ENCODE results near the gene SPRYD7.
"Not testable (repeated sequence)": the region's sequence is repeated elsewhere in the genome, so short reads cannot be mapped to it uniquely, and the experiment has no call there.

Gene SPRYD7, protein sequence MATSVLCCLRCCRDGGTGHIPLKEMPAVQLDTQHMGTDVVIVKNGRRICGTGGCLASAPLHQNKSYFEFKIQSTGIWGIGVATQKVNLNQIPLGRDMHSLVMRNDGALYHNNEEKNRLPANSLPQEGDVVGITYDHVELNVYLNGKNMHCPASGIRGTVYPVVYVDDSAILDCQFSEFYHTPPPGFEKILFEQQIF

DNA sequence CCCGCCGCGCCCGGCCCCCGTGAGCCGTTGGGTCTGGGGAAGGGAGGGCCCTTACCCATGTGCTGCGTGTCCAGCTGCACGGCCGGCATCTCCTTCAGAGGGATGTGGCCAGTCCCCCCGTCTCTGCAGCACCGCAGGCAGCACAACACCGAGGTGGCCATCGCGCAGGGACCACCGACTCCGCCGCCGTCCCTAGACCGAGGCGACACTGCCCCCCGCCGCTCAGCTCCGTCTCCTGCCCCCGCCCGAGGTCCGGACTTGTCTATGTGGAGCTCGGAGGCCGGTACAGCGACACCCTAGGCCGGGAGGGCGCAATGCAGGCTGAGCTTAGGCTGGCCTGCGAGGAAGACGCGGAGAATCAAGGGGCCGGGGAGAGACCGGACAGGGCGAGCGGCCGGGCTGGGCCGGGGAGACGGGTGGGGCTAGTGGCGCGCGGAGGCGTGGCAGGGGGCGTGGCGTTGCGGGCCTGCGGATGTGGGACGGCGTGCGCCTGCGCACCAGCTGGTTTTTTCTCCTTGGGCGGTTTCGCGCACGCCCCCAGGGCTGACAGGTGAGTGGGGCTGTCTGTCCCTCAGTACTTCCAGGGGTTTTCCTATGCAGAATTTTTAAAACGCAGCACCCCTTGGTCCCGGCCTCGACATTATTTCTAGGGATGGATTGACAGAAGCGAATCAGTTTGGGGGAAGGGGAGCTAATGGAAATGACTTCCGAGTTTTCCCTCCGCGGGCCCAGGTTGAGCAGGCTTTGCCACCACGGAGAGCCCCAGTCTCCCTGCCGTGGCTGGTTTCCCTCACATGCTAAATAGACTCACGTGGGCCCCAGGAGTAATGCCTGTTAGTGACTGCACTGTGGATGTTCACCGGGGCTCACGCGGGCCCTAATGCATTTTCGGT lies at the start of gene SPRYD7:
Gene SPRYD7 (minus strand): TSS at position 266 of the 893 bp plus-strand sequence. CDS start 105 bp downstream, at position 161.
- FAIRE-seq = peak; percentile 7

DNA sequence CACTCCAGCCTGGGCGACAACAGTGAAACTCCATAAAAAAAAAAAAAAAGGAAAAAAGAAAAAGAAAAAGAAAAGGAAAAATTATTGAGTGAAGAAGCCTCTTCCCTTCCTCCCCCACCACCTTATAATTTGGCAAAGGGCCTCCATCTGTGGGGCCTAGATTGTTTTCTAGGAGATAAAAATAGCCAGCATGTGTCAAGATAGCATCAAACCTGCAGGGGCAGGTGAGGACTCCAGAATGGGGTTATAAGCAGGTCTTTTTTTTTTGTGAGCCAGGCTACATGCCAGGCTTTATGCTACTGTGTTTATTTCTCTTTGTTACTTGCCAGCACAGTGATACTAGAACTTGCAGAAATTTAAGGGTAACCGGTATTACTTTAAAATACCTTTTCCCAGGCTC lies 49.0 kb upstream of the SPRYD7 start:
- FAIRE-seq = no peak

DNA sequence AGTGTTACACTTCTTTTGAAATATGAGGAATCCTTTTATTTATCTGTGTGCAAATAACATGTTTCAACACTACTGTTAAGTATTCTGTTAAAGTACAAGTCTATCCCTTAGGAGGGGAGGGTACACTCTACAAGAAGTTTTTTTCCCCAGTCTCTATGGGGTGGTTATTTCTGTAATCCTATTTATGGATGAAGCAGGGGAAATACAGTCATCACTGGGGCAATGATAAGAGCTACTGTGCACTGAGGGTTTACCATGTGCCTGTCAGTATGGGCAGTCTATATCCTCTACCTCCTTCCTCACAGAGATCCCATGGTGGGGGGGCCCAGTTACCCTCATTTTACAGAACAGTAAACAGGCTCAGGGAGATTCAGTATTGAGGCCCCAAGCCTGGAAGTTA lies 44.1 kb upstream of the SPRYD7 start:
- FAIRE-seq = no peak

DNA sequence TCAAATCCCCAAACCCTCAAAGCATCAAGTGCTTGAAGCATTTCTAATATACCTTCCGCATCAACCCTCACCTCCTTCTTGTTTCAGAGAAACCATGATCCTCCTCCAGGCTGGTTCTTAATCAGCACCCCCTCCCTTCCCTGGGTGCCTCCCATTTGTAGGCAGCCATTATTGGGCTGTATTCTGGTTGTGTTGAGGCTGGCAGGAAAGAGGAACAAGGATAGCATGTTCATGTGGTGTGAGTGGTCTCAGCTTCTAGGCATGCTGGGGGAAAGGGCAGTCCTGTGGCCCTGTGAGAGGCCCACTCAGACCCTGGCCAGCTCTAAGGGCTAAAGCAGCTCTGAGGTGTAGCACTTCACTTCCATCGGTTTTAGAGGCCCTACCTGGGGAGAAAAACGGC lies 41.9 kb upstream of the SPRYD7 start:
- no peak for FAIRE-seq

DNA sequence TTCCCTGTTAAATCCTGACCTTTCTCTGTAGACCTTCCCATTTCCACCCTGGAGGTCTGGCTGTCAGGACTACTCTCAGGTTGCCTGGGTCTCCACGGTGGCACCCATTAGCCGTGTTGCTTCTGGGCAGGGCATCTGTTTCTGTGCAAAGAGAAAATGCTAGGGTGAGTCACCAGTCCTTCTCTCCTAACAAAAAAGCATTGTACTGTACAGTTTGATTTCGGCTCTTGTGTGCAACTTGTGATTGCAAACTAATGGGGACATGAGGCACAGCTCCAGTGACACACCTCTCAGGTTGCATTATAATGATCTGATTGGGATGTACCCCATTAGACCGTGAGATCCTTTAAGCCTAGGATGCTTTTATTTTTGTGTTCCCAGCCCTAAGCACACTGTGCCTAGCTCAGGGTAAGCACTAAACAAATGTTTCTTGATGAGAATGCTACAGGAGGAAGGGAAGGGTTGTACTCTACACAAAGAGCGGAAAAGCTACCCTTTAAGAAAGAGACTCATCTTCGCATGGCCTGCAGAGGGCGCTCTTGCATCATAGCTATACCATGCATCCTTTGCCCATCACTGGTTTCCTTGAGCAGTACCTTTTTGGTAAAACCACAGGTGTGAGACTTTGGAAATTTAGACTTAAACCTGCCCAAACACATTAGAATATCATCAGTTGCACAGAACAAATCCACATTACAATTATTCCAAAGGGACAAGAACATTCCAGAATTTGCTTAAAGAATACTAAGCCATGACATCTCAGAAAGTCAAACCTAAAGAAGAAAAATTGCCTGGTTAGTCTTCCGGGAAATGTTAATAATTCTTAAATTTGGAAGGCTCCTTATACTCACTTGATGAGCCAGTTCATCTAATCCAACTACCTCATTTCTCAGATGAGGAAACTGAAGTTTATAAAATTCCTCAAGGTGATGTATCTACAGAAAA lies 40.4 kb upstream of the SPRYD7 start:
- peak; percentile 52 for FAIRE-seq

DNA sequence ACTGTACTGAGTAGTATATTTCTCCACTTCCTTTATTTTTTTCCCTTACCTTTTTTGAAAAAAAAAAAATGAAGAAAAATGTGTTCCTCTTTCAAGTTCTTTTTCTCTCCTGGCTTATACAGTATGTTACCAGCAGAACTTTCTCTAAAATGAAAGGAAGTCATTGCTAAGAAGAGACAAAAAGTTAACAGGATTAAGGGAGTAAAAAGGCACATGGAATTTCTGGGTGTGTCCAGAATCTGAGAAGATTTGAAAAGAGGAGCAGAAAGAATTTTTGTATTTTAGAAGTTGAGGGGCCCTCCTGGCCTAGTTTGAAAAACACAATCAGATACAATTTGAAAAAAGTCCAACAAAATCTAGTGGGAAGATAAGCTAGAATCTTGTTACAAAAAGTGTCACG lies 39.7 kb upstream of the SPRYD7 start:
- no peak for FAIRE-seq

DNA sequence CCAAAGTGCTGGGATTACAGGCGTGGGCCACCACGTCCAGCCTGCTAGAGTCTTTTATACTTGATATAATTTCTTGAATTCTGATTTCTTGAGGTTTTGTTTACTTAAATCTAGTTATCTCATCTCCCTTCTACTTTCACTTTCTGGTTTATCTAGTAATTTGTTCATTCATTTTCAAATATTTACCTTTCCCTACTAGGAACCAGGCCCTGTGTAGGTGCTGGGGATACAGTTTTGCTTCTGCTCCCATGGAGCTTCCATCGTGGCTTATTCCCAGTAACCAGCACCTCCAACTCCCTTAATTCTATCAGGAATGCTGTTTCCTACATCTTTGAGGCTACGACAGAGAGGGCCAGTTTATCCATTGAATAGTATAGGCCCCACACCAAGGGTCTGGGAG lies 36.6 kb upstream of the SPRYD7 start:
- FAIRE-seq = no peak

DNA sequence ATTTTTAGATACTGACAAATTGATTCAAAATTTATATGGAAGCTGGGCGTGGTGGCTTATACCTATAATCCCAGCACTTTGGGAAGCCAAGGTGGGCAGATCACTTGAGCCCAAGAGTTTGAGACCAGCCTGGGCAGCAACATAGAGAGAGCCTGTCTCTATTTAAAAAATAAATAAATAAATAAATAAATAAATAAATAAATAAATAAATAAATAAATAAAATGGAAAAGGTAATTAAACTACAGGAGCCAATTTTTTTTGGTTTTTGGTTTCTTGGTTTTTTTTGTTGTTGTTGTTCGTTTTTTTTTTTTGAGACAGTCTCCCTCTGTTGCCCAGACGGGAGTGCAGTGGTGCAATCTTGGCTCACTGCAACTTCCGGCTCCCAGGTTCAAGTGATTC lies 31.3 kb upstream of the SPRYD7 start:
- FAIRE-seq = no peak

DNA sequence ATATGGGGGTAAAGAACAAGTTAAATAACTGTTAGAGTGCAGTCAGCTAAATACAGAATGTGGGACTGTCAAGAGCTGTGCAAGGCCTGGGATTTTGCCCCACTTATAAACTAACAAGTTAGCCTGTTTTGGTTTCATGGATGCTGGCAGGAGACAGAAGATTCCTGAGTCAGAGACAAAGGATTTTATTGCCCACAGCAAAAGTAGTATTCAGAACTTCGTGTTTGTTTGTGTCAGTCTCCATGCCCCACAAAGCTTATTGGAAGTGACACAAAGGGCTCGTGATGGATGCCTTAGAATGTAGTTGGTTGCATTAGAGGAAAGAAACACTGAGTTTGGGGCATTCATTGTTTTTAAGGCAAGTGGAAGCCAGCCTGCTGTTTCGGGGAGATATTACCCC lies 22.2 kb upstream of the SPRYD7 start:
- no peak for FAIRE-seq

DNA sequence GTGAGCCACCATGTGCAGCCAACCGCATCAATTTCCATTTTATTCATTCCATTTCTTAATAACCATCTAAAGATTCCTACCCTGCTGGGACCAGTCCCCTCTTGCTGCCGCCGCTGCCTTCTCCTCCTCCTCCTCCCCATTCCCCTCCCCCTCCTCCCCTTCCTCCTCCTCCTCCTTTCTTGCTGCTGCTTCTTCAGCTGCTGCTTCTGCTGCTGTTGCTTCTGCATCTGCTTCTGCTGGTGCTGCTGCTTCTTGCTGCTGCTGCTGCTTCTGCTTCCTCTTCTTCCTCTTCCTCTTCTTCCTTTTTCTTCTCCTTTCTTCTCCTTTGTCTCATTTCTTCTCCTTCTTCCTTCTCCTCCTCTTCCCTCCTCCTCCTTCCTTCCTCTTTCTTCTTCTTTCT lies 20.0 kb upstream of the SPRYD7 start:
- no peak for FAIRE-seq

DNA sequence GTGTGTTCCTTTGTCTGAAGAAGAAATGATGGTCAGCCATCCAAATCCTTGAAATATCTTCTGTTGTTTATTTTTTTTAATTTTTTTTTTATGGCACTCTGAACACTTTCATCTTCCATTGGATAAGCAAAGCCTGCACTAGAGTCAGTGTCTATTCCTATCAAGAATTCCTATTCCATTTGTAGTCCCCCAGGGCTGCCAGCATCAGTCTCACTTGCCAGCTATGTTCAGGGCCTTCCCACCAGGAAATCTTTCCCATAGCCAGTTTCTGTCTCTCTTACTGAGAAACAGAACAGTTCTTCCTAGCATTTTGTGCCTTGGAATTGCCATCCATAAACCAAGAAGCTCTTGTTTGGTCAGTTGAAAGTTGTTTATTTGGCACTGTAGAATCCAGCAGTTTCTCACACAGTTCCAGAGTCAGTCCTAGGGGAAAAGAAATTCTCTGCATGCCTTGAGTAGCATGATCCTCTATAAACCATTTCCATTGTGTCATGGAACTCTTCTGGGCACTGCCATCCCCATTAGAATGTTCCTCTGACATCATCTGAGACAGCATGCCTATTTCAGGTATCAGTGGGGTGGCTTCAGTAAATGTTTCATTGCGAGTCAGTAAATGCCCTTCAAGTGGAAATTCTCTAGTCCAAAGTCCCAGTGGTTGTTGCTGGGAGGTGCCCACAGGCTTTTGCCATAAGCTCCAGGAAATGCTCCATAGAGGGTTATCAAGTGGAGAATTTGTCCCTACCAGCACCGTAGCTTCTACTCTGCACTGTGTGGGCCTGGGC lies 18.7 kb upstream of the SPRYD7 start:
- FAIRE-seq = no peak

DNA sequence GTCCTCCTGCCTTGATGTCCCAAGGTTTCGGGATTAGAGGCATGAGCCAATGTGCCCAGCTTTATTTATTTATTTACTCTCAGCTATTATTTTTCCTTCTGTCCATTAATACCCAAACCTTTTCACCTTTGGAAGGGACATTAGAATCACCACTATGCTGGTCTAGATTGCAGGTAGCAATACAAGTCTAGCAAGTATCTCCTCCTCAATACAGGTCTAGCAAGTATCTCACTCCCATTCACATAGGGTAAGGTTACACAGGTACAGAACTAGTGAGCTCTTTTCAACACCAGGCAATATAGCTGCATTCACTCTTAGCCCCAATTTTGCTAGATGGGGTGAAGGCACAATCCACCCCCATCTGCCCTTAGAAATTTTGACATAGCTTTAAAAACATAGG lies 17.4 kb upstream of the SPRYD7 start:
- no peak for FAIRE-seq

DNA sequence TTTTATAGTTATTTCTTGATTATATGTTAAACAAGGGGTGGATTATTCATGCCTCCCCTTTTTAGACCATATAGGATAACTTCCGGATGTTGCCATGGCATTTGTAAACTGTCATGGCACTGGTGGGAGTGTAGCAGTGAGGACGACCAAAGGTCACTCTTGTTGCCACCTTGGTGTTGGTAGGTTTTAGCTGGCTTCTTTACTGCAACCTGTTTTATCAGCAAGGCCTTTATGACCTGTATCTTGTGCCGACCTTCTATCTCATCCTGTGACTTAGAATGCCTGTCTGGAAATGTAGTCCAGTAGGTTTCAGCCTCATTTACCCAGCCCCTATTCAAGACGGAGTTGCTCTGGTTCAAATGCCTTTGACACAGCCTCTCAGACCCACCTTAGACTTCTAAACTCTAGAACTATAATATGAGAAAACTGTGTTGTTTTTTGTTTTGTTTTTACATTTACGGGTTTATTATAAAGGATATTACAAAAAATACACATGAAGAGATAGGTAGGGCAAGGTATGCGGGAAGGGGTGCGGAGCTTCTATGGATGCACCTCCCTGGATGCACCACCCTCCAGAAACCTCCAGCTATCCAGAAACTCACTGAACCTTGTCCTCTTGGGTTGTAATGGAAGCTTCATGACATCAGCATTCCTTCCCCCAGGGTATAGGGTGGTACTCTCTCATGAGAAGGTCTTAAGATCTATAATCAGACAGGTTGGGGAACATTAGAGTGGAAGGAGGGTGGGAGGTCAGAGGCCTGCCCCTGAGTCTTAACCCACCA lies 15.8 kb upstream of the SPRYD7 start:
- FAIRE-seq = no peak

DNA sequence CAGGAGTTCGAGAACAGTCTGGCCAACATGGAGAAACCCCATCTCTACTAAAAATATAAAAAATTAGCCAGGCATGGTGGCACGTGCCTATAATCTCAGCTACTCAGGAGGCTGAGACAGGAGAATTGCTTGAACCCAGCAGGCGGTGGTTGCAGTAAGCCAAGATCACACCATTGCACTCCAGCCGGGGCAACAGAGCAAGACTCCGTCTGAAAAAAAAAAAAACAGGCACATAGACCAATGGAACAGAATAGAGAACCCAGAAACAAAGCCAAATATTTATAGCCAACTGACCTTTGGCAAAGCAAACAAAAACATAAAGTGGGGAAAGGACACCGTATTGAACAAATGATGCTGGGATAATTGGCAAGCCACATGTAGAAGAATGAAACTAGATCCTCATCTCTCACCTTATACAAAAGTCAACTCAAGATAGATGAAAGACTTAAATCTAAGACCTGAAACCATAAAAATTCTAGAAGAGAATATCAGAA lies 12.7 kb upstream of the SPRYD7 start:
- FAIRE-seq = not testable (repeated sequence)

DNA sequence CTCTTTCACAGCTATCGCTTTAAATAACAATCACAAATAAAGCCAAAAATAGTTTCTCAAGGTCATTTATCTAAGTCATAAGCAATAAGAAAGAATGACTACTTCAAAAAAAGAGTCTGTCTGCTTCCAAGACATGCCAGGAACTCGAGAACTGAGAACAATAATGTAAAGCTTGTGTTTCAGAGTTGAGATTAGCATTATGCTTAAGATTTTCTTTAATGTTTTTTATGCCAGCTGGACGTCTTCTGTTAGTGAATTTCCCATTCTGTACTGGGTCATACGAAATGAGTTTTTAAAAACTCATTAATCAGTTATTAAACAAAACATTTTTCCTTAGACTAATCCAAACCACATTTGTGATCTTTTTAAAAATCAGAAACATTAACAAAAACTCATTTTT lies 3.2 kb upstream of the SPRYD7 start:
- no peak for FAIRE-seq

DNA sequence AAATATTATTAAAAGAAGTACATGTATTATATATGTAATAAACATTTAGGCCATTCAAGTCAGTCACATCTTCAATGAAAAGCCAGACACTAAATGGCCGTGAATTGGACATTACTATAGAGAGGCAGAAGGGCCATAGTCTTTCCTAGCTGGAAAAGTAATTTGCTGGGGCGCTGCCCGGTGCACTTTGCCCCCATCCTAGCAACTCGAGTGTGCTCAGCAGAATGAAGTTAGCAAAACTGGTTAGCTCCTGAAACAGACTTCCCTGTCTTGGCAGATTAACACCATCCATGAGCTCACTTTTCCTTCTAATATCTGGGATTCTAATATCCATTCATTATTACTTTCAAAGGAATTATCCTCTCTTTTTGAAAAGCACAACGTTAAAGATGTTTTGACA lies 2.8 kb upstream of the SPRYD7 start:
- no peak for FAIRE-seq

DNA sequence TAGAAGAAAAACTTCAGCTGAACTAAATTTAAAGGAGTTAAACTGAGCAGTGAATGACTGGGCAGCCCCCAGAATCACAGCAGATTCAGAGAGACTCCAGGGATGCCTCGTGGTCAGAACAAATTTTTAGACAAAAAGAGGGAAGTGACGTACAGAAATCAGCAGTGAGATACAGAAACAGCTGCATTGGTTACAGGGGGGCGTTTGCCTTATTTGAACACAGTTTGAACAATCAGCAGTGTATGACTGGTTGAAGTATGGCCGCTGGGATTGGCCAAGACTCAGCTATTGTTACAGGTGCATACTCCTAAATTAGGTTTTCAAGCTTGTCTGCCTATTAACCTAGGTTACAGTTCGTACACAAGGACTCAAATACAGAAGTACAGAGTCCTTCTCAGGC lies 2.2 kb upstream of the SPRYD7 start:
- no peak for FAIRE-seq

DNA sequence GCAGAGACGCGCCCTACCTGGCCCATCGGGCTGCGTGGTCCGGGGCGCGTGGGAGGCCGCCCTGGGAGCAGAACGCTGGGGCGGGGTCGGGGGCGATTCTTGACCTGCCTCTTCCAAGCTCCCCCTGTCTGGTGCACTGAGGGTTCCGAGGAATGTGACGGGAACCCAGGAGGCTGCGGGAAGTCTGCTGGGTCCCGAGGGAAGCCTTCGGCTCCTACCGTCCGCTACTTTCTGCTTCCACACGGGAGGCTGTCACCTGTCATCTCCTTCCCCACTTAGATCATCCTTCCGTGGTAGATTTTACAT lies 781 bp upstream of the SPRYD7 start:
- no peak for FAIRE-seq

DNA sequence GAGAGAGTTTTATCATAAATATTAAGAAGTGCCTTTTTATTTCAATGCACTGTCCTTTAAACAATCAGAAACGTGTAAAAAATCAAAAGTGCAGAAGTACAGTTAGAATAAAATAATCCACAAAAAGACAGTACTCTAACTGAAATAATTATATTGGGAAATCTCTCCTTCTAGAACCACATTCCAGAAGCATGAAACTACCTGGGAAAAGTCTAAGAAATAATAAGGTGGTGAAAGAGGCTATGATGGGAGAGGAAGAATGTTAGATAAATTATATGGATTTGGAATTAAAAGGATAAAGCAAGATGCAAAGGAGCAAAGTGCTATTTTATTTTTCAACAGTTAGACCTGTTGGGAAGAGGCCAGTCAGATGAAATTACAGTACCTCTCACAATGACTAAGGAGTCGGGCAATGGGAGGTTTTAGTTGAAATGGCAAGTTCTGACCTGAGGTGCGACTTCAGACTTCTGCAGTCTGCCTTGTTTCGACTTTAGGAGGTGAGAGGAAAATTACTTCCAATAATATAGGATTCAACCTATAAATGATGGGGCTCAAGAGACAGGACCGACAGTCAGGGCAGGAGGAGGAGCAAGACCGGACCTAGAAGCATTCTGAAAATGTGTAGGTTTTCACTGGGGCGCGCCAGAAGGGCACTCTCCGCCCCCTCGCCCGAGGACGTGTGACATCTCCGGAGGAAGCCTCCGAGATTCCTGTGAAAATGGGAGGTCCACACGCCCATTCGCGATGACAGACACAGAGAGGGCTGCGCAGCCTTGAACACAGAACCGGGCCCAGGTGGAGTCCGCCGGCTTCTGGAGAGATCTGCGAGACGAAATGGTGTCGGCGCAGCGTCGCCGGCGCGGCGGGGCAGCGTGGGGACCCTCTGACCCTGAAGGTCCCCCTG lies 717 bp downstream of the SPRYD7 start:
- FAIRE-seq = no peak

DNA sequence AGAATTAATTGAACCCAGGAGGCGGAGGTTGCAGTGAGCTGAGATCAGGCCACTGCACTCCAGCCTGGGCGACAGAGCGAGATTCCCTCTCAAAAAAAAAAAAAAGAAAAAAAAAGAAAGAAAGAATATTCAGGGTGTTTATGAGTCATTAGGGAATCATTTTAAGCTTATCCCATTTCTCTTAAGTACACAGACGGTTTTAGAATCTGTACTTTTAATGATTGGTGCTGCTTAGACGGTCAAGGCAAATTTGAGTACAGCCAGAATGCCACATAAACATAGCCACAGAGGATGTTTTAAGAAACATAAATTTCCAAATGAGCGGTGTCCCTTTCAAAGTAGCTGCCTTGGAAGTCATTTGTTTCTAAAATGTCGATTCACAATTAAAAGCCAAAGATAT lies 2.6 kb downstream of the SPRYD7 start:
- no peak for FAIRE-seq

DNA sequence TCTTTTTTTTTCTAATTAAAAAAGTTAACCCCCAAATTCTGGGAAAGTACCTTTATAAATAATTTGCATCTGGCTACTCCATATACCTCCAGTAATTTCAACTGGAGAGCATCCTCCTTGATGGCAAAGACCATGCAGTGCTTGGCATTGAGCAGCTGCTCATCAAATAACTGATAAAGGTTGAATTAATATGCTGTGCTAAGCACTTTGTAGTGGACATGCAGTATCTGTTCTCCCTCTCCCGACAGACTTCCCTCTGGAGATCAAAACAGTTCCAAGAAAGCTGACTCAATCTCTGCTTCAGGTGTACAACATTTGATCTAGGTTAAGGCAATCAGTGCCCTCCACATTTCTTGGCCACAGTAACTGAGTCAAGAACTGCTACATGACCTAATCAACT lies 3.3 kb downstream of the SPRYD7 start:
- no peak for FAIRE-seq
